HEK293T (cell line): ENCODE results near the gene CLECL1.

ENCODE experiments used
- FOXA1 ChIP-seq: fragments of 450-650 bp; IDR thresholded peaks from 2 replicates; pipeline ENCODE4 v1.6.1; 2016; ENCODE audit warnings: mild to moderate bottlenecking
- NFRKB ChIP-seq: fragments of 450-650 bp; IDR thresholded peaks from 2 replicates; pipeline ENCODE4 v1.6.1; 2016; ENCODE audit warnings: mild to moderate bottlenecking, moderate library complexity
- TARDBP ChIP-seq: fragments of 450-650 bp; IDR thresholded peaks from 2 replicates; pipeline ENCODE4 v1.6.1; 2016

GRCh38 chr12:9779209-9779608 is 46.3 kb upstream of the CLECL1 start:
- TF ChIP-seq FOXA1 (no peak), TARDBP (no peak), NFRKB (no peak)
